Aorta (tissue), 5 donors: ENCODE measurements around the gene HMGXB3. TPM values are rescaled to one million over a fixed set of nuclear protein-coding genes. Genes with fewer than 3 reads are reported as not detected.

Source experiments
- ATAC-seq: fragments of 200-7000 bp; cut with Tn5 transposase; one replicate; pipeline ENCODE4 v1.9.1; 2022; ENCODE audit warnings: moderate library complexity; ENCODE audit not compliant: low FRiP score
- DNase-seq, 2 donors: peaks; one replicate each; pipeline ENCODE4 v3.0.0-alpha.2; 2020
- H3K27ac ChIP-seq, 2 donors: one replicate each; pipeline ENCODE4 v1.5.1; 2013; ENCODE audit warnings: low read length in 2 of 2, mild to moderate bottlenecking in 2 of 2, moderate library complexity in 2 of 2, control low read depth in 1 of 2, inconsistent platforms in 1 of 2, low read depth in 1 of 2
- H3K27me3 ChIP-seq, 2 donors: one replicate each; pipeline ENCODE4 v1.6.1; 2013; ENCODE audit warnings: control low read depth in 1 of 2, low read length in 1 of 2, mild to moderate bottlenecking in 1 of 2, moderate library complexity in 1 of 2; ENCODE audit not compliant: insufficient read depth in 2 of 2, control insufficient read depth in 1 of 2
- H3K36me3 ChIP-seq, 2 donors: one replicate each; pipeline ENCODE4 v1.6.1; 2013; ENCODE audit warnings: control low read depth in 1 of 2, low read length in 1 of 2, mild to moderate bottlenecking in 1 of 2; ENCODE audit not compliant: insufficient read depth in 2 of 2, control insufficient read depth in 1 of 2
- H3K4me1 ChIP-seq, 2 donors: one replicate each; pipeline ENCODE4 v1.6.1; 2013; ENCODE audit warnings: low read length in 2 of 2, control low read depth in 1 of 2, mild to moderate bottlenecking in 1 of 2, moderate library complexity in 1 of 2; ENCODE audit not compliant: insufficient read depth in 2 of 2, control insufficient read depth in 1 of 2
- H3K4me3 ChIP-seq, 2 donors: one replicate each; pipeline ENCODE4 v1.5.1; 2013; ENCODE audit warnings: low read length in 2 of 2, control low read depth in 1 of 2, mild to moderate bottlenecking in 1 of 2
- H3K9me3 ChIP-seq: one replicate; pipeline ENCODE4 v1.6.1; 2013; ENCODE audit warnings: mild to moderate bottlenecking, low read length; ENCODE audit not compliant: control insufficient read depth
- WGBS, 2 donors: extraction: QIAGEN DNeasy Blood & Tissue Kit; methylation state at CpG; one replicate each; pipeline ENCODE4 v1.1.7; 2013; 5-methylcytosine and 5-hydroxymethylcytosine counted together
- intact Hi-C, 2 donors: fragments of 100-400 bp; cut with DNase I; formaldehyde crosslinking; loops; one replicate each; pipeline versions ENCODE4 v1.14.2 to v1.15.0; 2022
- polyA plus RNA-seq, 2 donors: library from polyadenylated mRNA; stranded (reverse); fragments of 200-250 nt; gene quantifications; one replicate each; pipeline ENCODE4 v1.2.3, GENCODE V29; 2013
- total RNA-seq, 2 donors: library from RNA; stranded (reverse); fragmentation: NEBNext Ultra II Directional; extraction: Animal tissue kit (Norgen Biotek cat#: 25700); gene quantifications; one replicate each; pipeline ENCODE4 v1.2.1, GENCODE V29; 2021
- donor health status: healthy with polysubstance abuse.
- donor health status: Bipolar disorder and iron deficiency.
- donor health status: DM: no; HTN: no; CAD: no.
- donor health status: DM: no; HTN: no; CAD: no.
- donor health status: DM: yes; HTN: yes; CAD: no.

Gene HMGXB3
- total and polyA plus RNA-seq, 4 donors = 2.3 to 31.0 (median 22.0) TPM

DNA sequence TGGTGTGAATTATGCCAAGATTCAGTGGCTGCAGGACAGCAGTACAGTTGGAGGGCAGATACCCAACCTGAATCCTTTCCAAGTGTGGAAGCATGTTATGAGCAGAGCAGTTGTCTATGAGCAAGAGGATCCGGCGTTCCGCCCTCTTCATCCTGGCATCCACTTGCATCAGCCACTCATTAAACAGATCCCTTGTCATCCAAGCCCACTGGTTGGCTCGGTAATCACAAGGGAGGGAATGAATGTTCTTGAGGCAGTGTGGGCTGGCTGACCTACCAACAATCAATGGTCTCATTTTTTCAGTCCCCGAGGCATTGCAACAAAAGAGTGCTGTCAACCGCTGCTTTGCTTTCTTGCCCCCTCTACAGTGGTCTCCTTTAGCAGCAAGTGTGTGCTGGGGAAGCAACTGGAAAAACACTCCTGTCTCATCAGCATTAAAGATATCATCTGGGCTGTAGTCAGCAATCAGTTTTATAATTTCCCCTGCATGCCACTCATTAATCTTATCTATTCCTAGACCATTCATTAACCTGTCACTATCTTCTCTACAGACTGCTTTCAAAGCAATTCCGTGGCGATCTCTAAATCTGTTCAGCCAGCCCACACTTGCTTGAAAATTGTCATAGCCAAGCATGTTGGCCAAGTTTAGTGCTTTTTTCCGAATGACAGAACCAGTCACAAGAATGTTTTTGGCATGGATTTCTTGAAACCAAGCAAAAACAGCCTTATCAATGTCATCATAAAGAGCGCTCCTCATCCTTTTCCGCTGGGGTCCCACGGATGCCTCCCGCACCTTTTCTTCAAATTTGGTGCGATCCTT lies 4.9 kb upstream of the HMGXB3 start:
- peak overlapping the region in 1 of 2 donors; percentile 73 for H3K27ac ChIP-seq
- intact Hi-C loops = no loop called here

GRCh38 chr5:149996205-149996890 lies 4.2 kb upstream of the HMGXB3 start:
- no peaks in the 10 kb centered on the region for H3K27me3 ChIP-seq
- ATAC-seq (no peak), DNase-seq (no peak)
- H3K4me1 ChIP-seq = peaks cover 8 to 11% of the 10 kb centered on the region in 2 donors
- no peaks in the 10 kb centered on the region for H3K9me3 ChIP-seq
- H3K27ac ChIP-seq = peak overlapping the region in 1 of 2 donors; percentile 68
- no peak overlapping the region for H3K4me3 ChIP-seq
- intact Hi-C loops = no loop called here
- 65 to 70% methylated on average over 6 of the region's 6 CpGs for WGBS, 2 donors
- no peaks in the 10 kb centered on the region for H3K36me3 ChIP-seq

More for the DNA sequence above, 4.9 kb upstream of the HMGXB3 start:
- peaks cover 8 to 11% of the 10 kb centered on the region in 2 donors for H3K4me1 ChIP-seq
- H3K4me3 ChIP-seq = no peak overlapping the region
- WGBS, 2 donors = 66 to 67% methylated on average over 14 of the region's 14 CpGs
- no peaks in the 10 kb centered on the region for H3K36me3 ChIP-seq
- DNase-seq (no peak), ATAC-seq (no peak)
- no peaks in the 10 kb centered on the region for H3K27me3 ChIP-seq
- no peaks in the 10 kb centered on the region for H3K9me3 ChIP-seq

DNA sequence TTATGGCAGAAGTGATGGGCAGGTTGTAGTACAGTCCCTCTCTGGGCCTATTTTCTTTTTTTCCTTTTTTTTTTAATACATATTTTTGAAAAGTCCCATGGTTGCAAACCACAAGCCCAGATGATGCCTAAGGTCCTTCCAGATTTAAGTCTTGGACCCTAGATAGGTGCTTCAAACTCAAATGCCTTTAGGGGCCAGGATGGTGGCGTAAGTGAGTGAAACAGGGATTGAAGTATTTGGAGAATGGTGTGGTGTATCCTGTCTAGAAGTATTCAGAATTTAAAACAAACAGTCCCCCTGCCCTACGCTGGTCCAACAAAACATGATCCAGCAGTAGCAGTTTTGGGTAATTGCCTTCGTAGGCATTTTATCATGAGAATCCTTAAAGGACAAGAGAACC lies 2.3 kb upstream of the HMGXB3 start:
- Histone ChIP-seq H3K36me3 (no peaks in the 10 kb centered on the region), H3K4me3 (no peak overlapping the region), H3K27me3 (no peaks in the 10 kb centered on the region), H3K9me3 (no peaks in the 10 kb centered on the region), H3K27ac (no peak overlapping the region), H3K4me1 (peaks cover 8 to 10% of the 10 kb centered on the region in 2 donors)
- intact Hi-C loops = no loop called here
- WGBS, 2 donors = 96 to 98% methylated on average over 3 of the region's 3 CpGs
- DNase-seq (no peak), ATAC-seq (no peak)

- ATAC-seq = no peak
- Histone ChIP-seq H3K9me3 (no peaks in the 10 kb centered on the region), H3K4me3 (peak overlapping the region in 1 of 2 donors; percentile 32), H3K27me3 (no peaks in the 10 kb centered on the region), H3K36me3 (no peaks in the 10 kb centered on the region), H3K27ac (no peak overlapping the region), H3K4me1 (peaks cover under 1 to 5% of the 10 kb centered on the region in 2 donors)
- intact Hi-C loops = no loop called here
- 73 to 74% methylated on average over 3 of the region's 3 CpGs for WGBS, 2 donors
- no peak for DNase-seq
Measured at GRCh38 chr5:149999359-149999758, 1.2 kb upstream of the HMGXB3 start.

DNA sequence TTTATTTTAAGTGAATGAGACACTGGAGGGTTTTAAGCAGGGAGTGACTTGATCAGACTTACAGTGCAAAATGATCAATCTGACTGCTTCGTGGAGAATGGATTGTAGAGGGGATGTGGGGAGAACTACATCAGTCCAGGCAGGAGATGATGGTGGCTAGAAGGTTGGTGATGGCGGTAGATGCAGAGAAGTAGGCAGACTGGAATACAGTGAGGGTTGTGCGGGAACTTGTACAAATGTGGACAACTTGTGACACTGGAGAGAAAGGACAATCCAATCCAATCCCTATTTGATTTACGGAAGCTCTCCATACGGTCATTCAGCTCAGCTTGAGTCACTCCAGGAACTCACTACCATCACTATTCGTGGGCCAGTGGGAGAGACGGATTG lies 678 bp upstream of the HMGXB3 start:
- 12% methylated on average over 7 of the region's 7 CpGs for WGBS, 2 donors
- DNase-seq = no peak

DNA sequence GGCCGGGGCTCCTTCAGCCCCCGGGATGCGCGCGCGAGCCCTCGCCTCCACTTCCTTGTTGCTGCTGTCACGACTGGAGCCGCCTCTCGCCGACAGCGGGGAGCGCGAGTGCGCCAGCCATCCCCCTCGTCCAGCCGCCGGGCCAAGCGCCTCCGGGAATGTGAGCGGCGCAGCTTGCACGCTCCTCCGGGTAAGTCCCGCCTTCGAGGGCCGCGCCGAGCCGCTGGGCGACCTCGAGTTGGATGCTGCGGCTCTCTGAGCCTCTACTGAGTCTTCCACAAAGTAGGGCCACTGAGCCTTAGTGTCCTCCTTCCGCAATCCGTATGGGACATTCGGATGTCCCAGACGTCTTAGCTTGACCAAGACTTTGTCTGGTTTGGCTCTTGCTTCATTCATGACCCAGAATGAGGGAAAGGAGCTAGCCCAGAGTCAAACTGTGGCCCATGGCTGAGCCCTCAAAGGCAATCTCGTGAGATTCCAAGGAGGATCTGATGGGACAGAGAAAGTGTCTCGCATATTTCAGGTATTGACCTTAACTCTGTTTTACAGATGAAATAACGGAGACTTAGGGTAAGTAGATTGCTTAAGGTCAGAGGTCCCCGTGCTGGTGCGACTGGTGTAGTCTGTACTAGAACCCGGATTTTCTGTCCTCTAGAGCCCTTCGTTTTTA lies 586 bp downstream of the HMGXB3 start:
- ATAC-seq (peak; percentile 74), DNase-seq (peak; percentile 75 to 87)
- 0 to 1% methylated on average over 44 of the region's 44 CpGs for WGBS, 2 donors
- peak overlapping the region in 1 of 2 donors; percentile 83 for H3K27ac ChIP-seq
- H3K36me3 ChIP-seq = peaks cover 0 to 3% of the 10 kb centered on the region in 2 donors
- H3K4me3 ChIP-seq = peak overlapping the region; percentile 77 to 87
- H3K4me1 ChIP-seq = no peaks in the 10 kb centered on the region
- H3K27me3 ChIP-seq = no peaks in the 10 kb centered on the region
- intact Hi-C loops = loop anchor here in 1 of 2 donors (5.0 kb wide), 1 partner anchor 131 kb away; no protein-coding TSS in a partner anchor
- H3K9me3 ChIP-seq = no peaks in the 10 kb centered on the region

More for the DNA sequence above, 678 bp upstream of the HMGXB3 start:
- Histone ChIP-seq H3K27me3 (no peaks in the 10 kb centered on the region), H3K27ac (peak overlapping the region in 1 of 2 donors; percentile 83), H3K36me3 (peaks cover 0 to under 1% of the 10 kb centered on the region in 2 donors), H3K4me1 (peaks cover 0 to 4% of the 10 kb centered on the region in 2 donors), H3K4me3 (peak overlapping the region; percentile 32 to 77), H3K9me3 (no peaks in the 10 kb centered on the region)
- intact Hi-C loops = loop anchor here in 1 of 2 donors (5.0 kb wide), 1 partner anchor 132 kb away; no protein-coding TSS in a partner anchor
- no peak for ATAC-seq

DNA sequence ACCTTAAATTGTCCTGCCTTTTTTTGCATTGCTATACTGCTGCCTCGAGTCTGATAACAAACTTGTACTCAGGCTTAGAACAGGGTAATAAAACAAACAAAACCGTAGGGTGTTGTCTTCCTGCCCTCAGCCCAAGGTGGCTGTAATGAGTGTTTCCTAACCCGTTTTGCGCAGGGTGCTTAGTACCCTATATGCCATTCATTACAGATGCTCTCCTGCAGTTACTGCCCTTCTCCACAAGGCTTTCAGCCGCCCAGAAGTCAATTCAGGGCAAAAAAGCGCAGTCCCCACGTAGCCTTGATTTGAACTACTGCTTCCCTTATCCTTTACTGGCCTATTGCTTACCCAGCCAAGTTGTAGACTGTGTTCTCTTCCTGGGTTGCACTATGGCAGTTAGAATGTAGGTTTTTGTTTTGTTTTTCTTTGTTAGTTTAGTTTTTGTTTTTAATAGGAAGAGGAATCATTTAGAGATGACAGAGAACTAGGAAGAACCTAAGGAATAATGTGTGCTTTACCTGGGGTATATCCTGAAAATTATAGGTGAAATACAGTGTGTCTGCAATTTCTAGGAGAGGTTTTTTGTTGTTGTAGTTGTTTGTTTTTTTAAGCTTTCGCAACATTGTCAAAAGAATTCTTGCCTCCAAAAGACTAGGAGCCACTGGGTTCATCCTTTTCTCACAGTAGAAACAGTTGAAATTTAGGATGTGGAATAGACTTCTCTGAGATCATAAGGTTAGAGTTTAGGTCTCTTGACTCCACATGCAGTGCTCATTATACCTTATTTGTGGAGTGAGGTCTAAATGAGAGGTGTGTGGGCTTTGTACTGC lies 1.3 kb downstream of the HMGXB3 start:
- Histone ChIP-seq H3K9me3 (no peaks in the 10 kb centered on the region), H3K4me3 (peak overlapping the region; percentile 77 to 87), H3K27ac (peak overlapping the region in 1 of 2 donors; percentile 29), H3K27me3 (no peaks in the 10 kb centered on the region), H3K36me3 (peaks cover 0 to 9% of the 10 kb centered on the region in 2 donors), H3K4me1 (no peaks in the 10 kb centered on the region)
- intact Hi-C loops = loop anchor here in 1 of 2 donors (5.0 kb wide), 1 partner anchor 130 kb away; no protein-coding TSS in a partner anchor
- ATAC-seq (peak; percentile 63), DNase-seq (peak in 1 of 2 donors; percentile 57)
- 13 to 14% methylated on average over 8 of the region's 8 CpGs for WGBS, 2 donors

- Histone ChIP-seq H3K27me3 (no peaks in the 10 kb centered on the region), H3K9me3 (no peaks in the 10 kb centered on the region), H3K27ac (no peak overlapping the region), H3K4me1 (no peaks in the 10 kb centered on the region), H3K4me3 (no peak overlapping the region), H3K36me3 (peaks cover 11 to 18% of the 10 kb centered on the region in 2 donors)
- WGBS, 2 donors = 82 to 87% methylated on average over 4 of the region's 4 CpGs
- DNase-seq = no peak
- no peak for ATAC-seq
- intact Hi-C loops = no loop called here
Measured at GRCh38 chr5:150006318-150006717, 5.8 kb downstream of the HMGXB3 start.
